Measurements from ENCODE around the gene USP51.

GRCh38 chrX:55484948-55485347, 4.7 kb downstream of the USP51 start:
- TF ChIP-seq CTCF (IDR thresholded peaks at IDR 0.05; ENCODE audit: insufficient read depth, low read depth, low read length) = no peak
- no peak for TF ChIP-seq EZH2 (IDR thresholded peaks at IDR 0.05; ENCODE audit: insufficient read depth, low read length)
